Stimulated activated CD8-positive, alpha-beta memory T cell treated with anti-CD3 and anti-CD28 coated beads, Interleukin-15, amount 100 ng/mL, for 48 hours (primary cell): ENCODE data around the gene RAPH1.

Experiments
- DNase-seq, 2 donors: peaks; one replicate each; pipeline ENCODE4 v3.0.0-alpha.2; 2020; ENCODE audit warnings: low read depth in 2 of 2

The RAPH1 gene

DNA sequence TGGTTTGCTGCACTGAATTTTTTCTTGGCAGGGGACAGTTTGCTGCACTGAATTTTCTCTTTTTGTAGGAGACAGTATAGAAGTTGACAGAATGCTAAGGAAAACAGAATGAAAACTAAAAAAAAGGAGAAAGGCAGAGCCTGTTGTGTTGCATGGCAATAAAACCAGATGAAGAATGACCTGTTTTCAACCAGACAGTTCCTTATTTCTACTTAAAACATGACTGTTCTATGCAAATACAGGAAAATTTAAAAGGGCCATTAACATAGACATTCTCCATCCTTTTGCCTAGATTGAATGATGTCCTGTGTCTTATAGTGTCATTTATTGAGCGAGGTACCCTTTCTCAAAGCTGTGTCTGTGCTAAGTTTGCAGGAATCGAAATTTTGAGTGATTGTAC is 173.6 kb downstream of the RAPH1 start:
- no peak for DNase-seq

DNA sequence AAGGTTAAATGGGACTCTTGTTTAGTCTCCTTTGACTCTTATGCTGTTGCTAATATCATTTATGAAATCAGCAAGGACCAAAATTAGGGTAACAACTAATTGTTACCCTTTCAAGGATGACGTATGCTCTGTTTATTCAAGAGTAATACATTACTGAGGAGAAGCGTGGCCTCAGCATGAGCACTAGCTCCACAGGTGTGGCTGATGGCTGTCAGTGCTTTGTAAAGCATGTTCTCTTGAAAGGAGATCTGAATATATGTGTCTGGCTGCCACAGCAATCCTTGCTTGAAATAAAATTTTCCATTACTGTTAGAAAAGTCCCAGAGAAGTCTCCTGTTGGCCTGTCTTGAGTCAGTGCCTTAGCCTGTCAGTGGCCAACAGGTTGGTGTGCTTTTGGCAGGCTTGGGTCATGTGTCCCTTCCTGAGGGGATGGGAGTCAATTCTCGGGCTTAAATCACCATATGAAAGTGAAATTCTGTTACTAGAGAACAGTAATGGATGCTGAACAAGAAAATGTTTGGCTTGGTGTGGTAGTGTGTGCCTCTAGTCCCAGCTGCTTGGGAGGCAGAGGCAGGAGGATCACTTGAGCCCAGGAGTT is 174.2 kb downstream of the RAPH1 start:
- DNase-seq: no peak

DNA sequence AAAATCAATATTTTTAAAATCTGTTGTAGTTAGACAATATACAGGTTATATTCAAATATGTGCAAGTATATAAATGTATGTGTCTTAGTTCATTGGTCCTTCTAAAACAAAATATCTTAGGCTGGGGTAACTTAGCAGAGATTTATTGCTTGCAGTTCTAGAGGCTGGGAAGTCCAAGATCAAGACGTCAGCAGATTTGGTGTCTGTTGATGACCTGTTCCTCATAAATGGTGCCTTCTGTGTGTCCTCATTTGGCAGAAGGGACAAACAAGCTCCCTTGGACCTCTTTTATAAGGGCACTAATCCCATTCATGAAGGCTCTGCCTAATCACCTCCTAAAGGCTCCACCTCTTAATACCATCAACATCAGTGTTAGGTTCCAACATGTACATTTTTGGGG is 175.7 kb downstream of the RAPH1 start:
- DNase-seq: no peak

DNA sequence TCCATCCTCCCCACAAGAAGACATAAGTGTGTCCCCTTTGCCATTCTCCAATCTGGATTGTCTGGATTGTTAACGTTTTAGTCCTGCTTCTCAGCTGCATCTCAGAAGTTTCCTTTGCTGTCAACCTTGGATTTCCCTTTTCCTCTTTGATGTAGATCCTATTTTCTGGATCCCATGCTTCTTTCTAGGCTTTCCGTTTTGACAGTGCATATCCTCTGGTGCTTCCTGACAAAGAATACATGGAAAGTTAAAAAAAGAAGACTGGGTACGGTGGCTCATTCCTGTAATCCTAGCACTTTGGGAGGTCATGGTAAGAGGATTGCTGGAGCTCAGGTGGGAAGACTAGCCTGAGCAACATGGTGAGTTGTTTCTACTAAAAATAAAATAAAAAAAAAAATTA is 180.1 kb downstream of the RAPH1 start:
- no peak for DNase-seq

DNA sequence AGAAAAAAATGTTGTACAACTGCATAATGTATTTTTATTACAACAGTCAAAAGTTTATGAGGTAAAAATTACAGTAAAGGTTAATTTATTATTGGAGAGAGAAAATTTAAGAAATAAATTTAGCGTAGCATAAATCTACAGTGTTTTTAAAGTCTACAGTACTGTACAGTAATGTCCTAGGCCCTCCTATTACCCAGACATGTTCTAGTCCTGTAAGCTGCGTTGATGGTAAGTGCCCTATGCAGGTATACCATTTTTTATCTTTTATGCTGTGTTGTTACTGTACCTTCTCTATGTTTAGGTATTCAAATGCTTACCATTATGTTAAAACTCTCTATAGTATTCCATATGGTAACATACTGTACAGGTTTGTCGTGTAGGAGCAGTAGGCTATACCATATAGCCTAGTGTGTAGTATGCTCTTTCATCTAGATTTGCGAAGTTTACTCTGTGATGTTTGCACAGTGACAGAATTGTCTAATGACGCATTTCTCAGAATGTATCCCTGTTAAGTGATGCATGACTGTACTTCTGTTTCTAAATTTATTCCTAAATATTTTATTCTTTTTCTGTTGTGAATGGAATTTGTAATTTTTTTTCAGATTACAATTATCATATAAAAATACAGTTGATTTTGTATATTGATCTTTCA is 182.4 kb downstream of the RAPH1 start:
- no peak for DNase-seq

DNA sequence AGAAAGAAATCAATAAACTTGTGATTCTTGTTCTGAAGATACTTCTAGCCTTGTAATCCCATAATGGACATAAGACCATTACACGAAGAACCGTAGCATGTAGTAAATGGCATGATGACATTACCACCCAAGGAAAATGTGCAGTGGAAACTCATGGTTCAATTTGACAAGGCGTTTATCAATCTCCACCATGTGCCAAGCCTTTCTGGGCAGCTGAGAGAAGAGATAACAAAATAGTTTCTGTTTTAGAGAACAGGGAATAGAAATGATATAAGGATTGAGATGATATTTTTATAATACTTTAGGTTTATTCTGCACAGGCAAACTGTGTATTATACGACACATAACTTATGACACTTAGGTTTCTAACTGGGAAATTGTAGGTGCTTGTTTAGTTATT is 187.7 kb downstream of the RAPH1 start:
- DNase-seq: no peak

DNA sequence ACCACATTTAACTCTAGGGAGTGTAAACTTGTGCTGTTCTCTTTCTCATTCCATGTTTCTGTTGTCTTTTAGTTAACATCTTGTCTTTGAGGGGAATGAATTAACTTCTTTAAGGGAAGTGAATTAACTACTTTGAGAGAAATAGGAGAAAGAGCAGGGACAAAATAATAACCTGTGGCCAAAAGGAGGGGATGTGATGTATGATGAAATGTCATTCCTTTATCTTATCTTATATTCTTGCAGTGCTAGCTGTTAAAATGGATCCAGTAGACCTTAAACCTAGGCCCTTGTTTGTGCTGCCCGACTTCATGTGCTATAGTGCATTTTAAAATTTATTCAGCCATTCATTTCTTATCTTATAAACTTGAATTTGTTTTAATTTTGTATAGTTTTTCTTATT is 188.5 kb downstream of the RAPH1 start:
- DNase-seq: no peak

DNA sequence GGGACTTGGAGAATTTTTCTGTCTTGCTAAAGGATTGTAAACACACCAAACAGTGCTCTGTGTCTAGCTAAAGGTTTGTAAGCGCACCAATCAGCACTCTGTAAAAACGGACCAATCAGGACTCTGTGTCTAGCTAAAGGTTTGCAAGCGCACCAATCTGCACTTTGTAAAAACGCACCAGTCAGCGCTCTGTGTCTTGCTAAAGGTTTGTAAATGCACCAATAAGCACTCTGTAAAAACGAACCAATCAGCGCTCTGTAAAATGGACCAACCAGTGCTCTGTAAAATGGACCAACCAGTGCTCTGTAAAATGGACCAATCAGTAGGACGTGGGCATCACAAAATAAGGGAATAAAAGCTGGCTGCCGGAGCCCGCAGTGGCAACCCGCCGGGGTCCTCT is 190.4 kb downstream of the RAPH1 start:
- no peak for DNase-seq
